Superior temporal gyrus (tissue), 1 donor: ENCODE data around the gene ACAP1.
"Not testable (repeated sequence)": the region's sequence is repeated elsewhere in the genome, so short reads cannot be mapped to it uniquely, and the experiment has no call there.

Source experiments
- DNase-seq: peaks from one replicate; pipeline ENCODE4 v3.0.0-alpha.2; 2016; ENCODE audit errors: extremely low spot score

ACAP1 gene

DNA sequence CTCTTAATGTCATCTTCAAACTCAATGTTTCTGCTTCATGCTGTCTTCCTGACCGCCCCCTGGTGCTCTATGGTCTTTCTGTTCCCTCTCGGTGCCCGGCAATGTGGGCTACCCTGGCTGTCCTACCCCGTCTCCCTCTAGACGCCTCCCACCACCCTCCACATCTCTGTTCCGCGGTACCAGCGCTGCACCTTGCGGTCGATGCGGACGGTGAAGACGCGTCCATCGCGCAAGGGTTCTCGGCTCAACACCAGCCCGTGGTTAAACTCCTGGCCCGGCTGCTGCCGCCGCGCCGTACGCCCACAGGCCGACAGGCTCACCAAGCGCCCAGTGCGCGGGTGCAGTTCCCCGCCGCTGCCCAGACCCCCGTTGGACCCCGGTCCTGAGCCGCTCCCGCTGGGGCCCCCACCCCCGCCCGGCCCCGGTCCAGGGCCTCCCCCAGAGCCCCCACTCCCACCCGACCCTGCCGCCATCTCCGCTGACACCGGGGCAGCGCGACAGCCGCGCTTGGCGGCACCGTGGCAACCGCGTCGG is 7.4 kb upstream of the ACAP1 start, which contains the start of gene NEURL4:
NEURL4 (minus strand) TSS at position 496 of the 534 bp plus-strand sequence; CDS start at position 473, 23 bp downstream.
- peak; percentile 10 for DNase-seq

DNA sequence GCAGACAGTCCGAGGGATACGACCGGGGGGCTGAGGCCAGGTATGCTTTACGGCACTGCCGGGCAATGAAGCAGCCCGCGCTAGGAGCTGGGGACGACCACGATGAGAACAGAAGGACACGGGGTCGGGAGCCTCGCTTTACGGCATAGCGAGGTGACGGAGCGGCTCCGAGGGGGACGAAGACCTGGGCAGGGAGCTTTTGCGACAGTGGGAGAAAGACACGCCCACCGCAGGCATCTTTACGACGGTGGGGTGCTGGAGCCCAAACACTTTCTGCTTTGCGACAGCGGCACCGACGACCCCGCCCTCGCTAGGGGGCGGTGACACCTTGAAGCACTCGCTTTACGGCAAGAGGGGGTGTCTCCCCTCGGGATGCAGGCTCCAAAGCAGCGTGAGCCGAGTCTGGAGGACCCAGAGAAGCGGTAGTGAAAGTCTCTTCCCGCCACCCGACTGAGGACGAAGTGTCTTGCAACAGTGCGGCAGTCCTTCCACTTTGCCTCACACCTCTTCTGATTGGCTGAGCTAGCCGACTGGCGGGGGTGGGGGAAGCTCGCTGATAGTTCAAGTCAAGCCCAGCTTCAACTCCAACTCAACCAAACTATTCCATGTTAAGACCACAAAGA is 6.8 kb upstream of the ACAP1 start:
- DNase-seq: peak; percentile 99

DNA sequence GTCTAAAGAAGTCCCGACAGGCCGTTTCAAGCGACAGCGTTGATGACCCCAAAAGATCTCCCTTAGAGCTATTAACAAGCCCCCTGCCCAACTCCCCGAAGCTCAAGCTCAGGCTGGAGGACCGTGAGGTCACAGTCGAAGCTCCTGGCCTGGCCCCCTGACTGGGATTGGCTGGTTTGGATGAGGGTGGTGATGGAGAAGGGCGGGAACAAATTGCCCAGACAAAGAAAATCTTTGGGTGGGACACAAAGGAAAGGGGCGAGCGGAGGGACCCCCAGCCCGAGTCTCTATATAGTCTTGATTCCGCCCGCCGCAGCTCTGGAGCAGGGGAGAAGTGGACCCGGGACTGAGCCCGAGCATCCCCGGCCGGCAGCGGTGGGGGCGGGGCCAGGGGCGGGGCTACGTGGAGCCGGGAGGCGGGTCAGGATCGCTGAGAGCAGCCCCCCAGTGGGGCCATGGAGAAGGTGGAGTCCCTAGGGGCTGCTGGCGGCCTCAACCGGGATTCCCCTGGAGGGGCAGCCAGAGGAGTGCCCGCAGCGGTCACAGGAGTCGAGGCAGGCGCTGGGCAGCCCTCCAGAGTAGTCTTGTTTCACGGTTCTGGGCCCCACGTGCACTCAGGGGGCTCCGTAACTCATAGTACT is 6.2 kb upstream of the ACAP1 start:
- no peak for DNase-seq

DNA sequence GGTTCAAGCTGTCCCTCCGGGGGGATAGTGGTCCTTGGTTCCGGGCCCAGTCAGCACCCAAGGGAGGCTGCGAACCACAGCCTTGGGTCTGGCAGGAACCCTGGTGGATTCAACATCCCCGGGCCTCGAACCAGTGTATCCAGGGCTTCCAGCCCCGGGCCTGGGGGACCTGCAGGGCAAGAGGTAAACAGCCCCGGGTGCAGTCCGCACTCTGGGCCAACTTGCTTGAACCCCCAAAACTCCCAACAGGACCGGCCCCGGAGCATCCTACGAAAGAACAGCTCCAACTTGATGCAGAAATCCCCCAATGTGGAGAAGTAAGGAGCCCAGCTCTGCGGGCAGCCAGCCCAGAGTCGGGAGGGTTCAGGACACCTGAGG is 5.7 kb upstream of the ACAP1 start:
- DNase-seq: no peak

DNA sequence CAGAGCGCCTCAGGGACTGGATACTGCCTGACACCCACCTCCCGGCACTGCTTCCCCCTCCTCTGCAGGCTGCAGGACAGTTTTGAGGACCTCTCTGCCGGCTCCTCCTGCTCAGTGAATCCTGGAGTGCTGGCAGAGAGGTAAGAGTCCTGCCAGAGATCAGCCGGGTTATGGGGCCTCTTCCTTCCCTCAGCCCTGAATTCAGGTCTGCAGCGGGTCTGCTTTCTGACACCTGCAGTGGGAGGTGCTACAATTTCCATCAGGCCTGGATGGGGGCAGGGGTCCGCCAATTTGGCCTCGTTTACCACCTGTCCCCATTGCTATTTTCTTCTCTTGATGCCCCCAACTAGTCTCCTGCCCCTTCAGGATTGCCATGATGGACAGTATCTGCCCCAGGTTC is 4.2 kb upstream of the ACAP1 start:
- DNase-seq: no peak

DNA sequence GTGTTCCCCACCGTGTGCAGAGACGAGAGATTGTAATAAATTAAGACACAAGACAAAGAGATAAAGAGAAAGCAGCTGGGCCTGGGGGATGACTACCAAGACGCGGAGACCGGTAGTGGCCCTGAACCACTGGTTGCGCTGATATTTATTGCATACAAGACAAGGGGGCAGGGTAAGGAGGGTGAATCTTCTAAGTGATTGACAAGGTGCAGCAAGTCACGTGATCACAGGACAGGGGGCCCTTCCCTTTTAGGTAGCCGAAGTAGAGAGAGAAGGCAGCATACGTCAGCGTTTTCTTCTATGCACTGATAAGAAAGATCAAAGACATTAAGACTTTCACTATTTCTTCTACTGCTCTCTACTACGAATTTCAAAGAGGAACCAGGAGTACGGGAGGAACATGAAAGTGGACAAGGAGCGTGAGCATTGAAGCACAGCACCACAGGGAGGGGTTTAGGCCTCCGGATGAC is 3.7 kb upstream of the ACAP1 start:
- not testable (repeated sequence) for DNase-seq

DNA sequence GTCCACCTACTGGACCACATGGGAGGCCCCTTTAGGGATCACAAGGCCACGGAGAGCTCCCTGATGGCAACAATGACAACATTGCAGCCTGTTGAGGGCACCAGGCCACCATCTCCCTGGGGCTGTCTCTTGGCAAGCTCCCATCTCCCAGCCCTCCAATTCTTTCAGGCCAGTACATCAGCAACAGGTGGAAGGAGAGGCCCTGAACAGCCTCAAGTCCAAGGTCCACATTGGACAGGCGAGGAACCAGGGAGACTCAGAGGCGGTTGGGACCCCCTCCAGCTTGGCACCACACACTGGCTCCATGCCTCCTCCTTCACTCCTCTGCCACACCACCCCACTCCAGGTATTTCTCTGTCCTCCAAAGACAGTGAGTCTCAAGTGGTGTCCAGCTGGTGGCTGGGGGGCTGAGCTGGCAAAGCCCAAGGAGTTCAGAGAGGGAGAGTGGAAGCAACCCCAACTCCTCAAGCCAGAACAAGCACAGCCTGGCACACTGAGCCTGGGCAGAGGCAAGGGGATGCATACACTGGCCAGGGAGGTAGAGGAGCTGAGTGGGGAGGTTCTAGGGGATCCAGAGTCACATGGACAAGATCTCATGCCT is 1.3 kb upstream of the ACAP1 start:
- no peak for DNase-seq

DNA sequence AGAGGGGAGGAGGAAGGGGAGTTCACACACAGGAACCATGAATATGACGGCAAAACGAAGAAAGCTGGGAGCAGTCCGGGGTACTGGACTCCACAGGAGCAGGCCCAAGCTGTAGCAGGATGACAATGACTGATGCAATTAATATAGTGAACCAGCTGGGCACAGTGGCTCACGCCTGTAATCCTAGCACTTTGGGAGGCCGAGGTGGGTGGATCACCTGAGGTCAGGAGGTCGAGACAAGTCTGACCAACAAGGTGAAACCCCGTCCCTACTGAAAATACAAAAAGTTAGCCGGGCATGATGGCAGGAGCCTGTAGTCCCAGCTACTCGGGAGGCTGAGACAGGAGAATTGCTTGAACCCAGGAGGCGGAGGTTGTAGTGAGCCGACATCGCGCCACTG is 564 bp upstream of the ACAP1 start:
- DNase-seq: not testable (repeated sequence)

DNA sequence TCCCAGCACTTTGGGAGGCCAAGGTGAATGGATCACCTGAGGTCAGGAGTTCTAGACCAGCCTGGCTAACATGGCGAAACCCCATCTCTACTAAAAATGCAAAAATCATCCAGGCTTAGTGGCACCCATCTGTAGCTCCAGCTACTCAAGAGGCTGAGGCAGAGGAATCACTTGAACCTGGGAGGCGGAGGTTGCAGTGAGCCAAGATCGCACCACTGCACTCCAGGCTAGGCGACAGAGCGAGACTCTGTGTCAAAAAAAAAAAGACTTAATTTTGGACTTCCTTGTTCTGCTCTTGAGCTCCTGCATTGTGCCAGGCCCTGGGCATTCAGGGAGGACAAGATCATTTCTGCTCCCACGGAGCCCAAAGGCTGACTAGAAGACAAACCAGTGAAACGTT is 1.3 kb downstream of the ACAP1 start:
- not testable (repeated sequence) for DNase-seq

DNA sequence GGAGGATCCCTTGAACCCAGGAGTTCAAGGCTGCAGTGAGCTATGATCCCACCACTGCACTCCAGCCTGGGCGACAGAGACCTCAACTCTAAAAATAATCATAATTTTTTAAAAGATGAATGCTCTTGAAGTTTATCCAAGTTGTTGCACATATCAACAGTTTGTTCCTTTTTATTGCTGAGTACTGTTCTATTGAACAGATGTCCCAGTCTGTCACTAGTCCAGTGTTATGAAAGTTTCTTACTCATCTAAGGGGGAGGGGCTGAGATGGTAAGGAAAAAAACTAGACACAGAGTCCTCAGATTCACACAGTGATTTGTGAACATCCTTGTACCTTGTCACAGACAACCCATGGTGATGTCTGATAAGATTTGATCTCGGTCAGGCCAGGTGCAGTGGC is 3.9 kb downstream of the ACAP1 start:
- peak; percentile 15 for DNase-seq

DNA sequence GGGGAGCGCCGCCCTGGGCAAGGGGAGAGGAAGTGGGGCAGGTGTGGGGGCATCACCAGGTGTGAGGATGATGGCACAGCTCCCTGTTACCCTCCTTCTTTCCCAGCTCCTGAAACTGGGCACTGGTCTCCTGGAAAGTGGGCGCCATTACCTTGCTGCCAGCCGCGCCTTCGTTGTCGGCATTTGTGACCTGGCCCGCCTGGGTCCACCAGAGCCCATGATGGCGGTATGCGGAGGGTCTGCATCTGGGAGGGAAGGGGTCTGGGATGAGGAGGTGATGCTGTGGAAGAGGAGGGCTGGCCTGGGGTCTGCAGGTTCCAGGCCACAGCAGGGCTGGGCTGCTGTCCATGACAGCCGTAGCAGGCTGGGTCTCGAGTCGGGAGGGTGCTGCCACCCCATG is 5.5 kb downstream of the ACAP1 start:
- no peak for DNase-seq

DNA sequence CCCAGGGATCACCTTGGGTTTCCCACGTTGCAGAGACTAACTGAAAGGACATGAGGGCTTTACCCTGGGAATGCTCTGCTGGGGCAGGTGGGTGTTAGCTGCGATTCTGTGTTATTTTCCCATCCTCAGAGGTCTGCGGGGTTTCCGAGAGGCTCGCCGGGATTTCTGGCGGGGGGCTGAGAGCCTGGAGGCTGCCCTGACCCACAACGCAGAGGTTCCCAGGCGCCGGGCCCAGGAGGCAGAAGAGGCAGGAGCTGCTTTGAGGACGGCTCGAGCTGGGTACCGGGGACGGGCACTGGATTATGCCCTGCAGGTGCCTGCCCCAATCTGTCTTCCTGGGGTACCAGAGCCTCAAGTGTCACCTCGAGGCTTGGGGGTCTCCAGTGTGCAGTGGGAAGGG is 6.9 kb downstream of the ACAP1 start:
- DNase-seq: no peak

DNA sequence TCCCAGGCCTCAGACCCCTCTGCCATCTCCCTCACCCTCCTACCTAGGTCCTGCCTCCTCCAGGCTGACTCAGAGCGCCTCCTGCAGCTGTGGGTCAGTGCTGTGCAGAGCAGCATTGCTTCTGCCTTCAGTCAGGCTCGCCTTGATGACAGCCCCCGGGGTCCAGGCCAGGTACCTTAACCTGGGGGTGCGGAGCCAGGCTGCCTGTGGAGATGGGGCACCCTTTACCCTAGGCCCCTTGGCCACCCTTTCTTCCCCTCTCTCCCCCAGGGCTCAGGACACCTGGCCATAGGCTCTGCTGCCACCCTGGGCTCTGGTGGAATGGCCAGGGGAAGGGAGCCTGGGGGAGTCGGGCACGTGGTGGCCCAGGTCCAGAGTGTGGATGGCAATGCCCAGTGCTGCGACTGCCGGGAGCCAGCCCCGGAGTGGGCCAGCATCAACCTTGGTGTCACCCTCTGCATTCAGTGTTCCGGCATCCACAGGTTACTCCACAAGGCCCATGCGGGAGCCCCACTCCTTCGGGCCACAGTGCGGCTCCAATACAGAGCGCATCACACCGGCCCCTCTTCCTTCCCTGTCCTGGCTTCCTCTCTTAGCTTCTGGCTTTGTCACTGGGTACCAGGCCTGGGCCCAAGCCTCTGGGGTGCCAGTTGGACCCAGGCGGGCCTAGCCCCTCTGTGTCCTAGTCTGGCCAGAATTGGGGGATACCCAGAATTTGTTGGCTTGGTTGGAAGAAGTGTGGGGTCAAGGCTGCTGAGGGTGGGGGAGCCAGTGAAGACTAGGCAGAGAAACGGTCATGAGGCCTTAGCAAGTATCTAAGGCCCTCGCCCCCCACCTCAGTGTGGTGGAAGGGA is 10.7 kb downstream of the ACAP1 start:
- no peak for DNase-seq

DNA sequence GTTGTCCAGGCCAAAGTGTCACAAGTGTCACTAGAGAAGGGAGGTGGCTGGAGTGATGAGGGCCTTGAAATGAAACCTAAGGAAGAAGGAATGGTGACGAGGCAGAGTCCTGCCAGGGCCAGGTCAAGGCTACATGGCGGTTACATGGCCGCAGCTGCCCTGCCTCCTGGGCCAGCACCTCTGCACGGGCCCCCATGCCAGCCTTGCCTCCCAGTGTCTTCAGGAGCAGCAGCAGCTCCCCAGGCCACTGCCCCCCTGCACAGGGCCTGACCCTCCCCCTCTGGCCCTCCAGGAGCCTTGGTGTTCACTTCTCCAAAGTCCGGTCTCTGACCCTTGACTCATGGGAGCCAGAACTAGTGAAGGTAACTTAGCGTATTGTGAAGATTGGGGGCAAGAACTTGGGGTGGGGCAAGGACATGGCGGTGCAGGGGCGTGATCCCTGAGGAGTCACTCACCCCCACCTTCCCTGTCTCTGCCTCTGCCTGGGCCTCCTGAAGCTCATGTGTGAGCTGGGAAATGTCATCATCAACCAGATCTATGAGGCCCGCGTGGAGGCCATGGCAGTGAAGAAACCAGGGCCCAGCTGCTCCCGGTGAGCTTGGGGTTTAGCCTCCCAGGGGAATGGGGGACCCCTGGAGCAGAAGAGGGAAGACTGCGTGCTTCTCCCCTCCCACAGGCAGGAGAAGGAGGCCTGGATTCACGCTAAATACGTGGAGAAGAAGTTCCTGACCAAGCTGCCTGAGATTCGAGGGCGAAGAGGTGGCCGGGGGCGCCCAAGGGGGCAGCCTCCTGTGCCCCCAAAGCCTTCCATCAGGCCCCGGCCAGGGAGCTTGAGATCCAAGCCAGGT is 11.5 kb downstream of the ACAP1 start:
- no peak for DNase-seq

DNA sequence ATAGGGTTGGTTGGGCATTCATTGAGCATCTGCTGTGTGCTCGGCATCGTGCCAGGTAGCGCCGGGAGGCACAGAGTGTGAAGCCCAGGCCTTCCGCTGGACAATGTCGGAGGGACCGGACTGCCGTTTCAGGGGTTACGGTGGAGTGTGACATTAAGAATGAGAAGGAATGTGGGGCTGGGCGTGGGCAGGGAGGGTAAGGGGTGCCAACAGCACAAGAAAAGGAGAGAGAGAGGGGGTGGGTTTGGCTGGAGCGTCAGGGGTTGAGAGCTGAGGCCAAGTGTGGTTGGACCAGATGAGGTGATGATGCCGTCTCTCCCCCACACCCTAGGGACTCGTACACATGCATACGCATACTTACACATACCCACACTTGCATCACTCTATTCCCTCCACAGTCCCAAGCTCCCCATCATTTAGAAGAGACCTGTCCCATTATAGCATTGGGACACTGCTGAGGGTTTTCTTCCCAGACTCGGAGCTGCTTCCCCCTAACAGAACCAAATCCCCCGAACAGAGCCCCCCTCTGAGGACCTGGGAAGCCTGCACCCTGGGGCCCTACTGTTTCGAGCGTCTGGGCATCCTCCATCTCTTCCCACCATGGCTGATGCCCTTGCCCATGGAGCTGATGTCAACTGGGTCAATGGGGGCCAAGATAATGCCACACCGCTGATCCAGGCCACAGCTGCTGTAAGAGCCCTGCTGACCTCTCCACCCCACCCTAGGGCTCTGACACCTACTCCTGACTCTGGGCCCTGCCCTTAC is 12.3 kb downstream of the ACAP1 start:
- no peak for DNase-seq

DNA sequence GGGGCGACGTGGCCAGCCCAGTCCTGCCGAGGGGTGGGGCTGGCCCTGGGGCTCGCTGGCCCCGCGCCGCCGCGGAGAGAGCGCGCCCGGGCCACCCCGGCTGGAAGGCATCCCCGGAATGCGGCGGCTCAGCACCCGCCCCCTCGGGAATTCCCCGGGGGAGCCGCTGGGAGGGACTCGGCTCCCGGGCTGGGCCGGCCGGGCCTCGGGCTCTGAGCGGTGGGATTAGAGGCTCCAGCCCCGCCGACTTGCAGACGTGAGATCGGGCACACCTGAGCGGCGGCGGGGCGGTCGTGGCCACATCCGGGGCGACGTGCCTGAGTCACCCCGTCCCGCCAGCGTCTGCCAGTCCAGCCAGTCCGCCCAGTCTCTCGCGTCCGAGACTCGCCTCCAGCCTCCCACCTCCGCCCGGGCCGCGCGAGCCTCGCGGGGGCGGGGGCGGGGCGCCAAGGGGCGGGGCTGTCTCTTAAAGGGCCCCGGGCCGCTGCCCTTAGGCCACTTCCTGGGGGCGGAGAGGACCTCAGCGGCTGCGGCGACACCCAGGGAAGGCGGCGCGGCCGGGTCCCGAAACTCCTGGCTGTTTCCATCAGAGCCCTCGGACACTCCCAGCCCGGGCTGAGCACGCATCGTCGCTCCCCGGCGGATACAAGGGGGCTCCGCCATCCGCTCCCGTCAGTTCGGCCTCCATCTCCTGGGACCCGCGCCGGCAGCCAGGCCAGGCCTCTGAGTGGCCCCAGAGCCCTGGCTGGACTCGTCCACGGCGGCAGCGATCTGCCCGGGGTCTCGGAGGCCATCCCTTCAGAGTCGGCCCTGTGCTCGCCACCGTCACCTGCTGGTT is 15.6 kb downstream of the ACAP1 start, which contains the start of gene KCTD11:
KCTD11 (plus strand) TSS at position 498 of the 838 bp plus-strand sequence.
- DNase-seq: peak; percentile 75

DNA sequence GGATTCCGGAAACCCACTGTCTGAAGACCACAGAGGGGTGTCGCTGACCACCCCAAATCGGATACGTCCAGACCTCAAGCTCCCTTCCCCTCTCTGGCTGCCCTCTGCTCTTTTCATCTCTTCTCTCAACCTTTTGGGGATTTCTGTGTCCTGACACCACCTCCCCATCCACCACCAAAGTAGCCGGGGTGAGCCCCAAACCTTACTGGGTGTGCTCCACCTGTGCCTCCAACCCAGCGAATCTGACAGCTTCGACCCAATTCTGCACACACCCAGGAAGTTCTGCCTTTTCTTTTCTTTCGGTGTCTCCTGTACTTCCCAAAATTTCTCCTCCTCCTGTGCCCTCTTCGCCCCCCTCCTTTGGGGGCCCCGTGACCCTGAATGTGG is 16.2 kb downstream of the ACAP1 start:
- DNase-seq: no peak

DNA sequence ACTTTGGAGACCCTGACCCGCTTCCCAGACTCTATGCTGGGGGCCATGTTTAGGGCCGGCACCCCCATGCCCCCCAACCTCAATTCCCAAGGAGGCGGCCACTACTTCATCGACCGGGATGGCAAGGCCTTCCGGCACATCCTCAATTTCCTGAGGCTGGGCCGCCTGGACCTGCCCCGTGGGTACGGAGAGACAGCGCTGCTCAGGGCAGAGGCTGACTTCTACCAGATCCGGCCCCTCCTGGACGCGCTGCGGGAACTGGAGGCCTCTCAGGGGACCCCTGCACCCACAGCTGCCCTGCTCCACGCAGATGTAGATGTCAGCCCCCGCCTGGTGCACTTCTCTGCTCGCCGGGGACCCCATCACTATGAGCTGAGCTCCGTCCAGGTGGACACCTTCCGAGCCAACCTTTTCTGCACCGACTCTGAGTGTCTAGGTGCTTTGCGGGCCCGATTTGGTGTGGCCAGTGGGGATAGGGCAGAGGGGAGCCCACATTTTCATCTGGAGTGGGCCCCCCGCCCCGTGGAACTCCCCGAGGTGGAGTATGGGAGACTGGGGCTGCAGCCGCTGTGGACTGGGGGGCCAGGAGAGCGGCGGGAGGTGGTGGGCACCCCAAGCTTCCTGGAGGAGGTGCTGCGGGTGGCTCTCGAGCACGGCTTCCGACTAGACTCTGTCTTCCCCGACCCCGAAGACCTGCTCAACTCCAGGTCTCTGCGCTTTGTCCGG is 16.7 kb downstream of the ACAP1 start:
- no peak for DNase-seq
